Measurements from ENCODE around the gene KPTN. TPM values are rescaled to one million over a fixed set of nuclear protein-coding genes. Genes with fewer than 3 reads are reported as not detected.
A peak's percentile ranks its signal among the peaks of the same experiment; 100 is the strongest.
"Not testable (repeated sequence)": the region's sequence is repeated elsewhere in the genome, so short reads cannot be mapped to it uniquely, and the experiment has no call there.

Gene KPTN
- total RNA-seq, 5 donors from 2014 or later (not counting 1 experiment from before 2014, with no cell fraction given) = 2.8 to 5.8 (median 5.4) TPM

- Mint-ChIP-seq H3K36me3 (peaks cover 10% of the 10 kb centered on the region), H3K4me3 (no peak overlapping the region), H3K27ac (no peak overlapping the region), H3K4me1 (peaks cover 23 to 40% (median 28%) of the 10 kb centered on the region in 3 donors), H3K27me3 (no peaks in the 10 kb centered on the region), H3K9me3 (no peaks in the 10 kb centered on the region)
- ATAC-seq (replicated peaks in 1 of 4) (no peak), DNase-seq (no peak)
- Histone ChIP-seq H3K4me3 (ENCODE audit: control insufficient read depth in 1 of 2, extremely low read depth in 1 of 2, low read length in 1 of 2) (no peak overlapping the region), H3K9me3 (no peaks in the 10 kb centered on the region), H3K27me3 (replicated peaks in 1 of 2; ENCODE audit: control insufficient read depth in 2 of 2, extremely low read depth in 1 of 2, insufficient read depth in 2 of 2, low read length in 1 of 2) (no peaks in the 10 kb centered on the region), H3K36me3 (ENCODE audit: control insufficient read depth in 2 of 2, extremely low read depth in 1 of 2, insufficient read depth in 1 of 2, low read length in 1 of 2) (peaks cover 12 to 39% of the 10 kb centered on the region in 2 donors), H3K4me1 (ENCODE audit: control insufficient read depth in 1 of 2, extremely low read depth in 1 of 2, insufficient read depth in 2 of 2, low read length in 2 of 2) (peaks cover 17 to 34% of the 10 kb centered on the region in 2 experiments), H3K27ac (ENCODE audit: low read length) (no peak overlapping the region)
- CTCF ChIA-PET = no interaction called here
- POLR2A ChIA-PET = no interaction called here
- WGBS (ENCODE audit: insufficient coverage) = 99% methylated on average over 8 of the region's 17 CpGs
These were observed 5.3 kb upstream of the KPTN start for GRCh38 chr19:47489072-47489914.

GRCh38 chr19:47487551-47488515 lies 3.8 kb upstream of the KPTN start:
- H3K4me1 ChIP-seq (ENCODE audit: control insufficient read depth in 1 of 2, extremely low read depth in 1 of 2, insufficient read depth in 2 of 2, low read length in 2 of 2) = peaks cover 20 to 43% of the 10 kb centered on the region in 2 experiments
- DNase-seq (no peak), ATAC-seq (replicated peaks in 1 of 4) (no peak)
- H3K4me3 ChIP-seq (ENCODE audit: control insufficient read depth in 1 of 2, extremely low read depth in 1 of 2, low read length in 1 of 2) = no peak overlapping the region
- ChIA-PET POLR2A (no interaction called here), CTCF (no interaction called here)
- Mint-ChIP-seq H3K9me3 (no peaks in the 10 kb centered on the region), H3K36me3 (peaks cover 6% of the 10 kb centered on the region), H3K4me3 (peak overlapping the region in 1 of 3 donors; percentile 17), H3K27me3 (no peaks in the 10 kb centered on the region), H3K27ac (peak overlapping the region in 1 of 2 donors; percentile 79), H3K4me1 (peaks cover 32 to 45% (median 38%) of the 10 kb centered on the region in 3 donors)
- H3K36me3 ChIP-seq (ENCODE audit: control insufficient read depth in 2 of 2, extremely low read depth in 1 of 2, insufficient read depth in 1 of 2, low read length in 1 of 2) = peaks cover 12 to 30% of the 10 kb centered on the region in 2 donors
- no peak overlapping the region for H3K27ac ChIP-seq (ENCODE audit: low read length)
- WGBS (ENCODE audit: insufficient coverage) = 72% methylated on average over 18 of the region's 19 CpGs
- no peaks in the 10 kb centered on the region for H3K9me3 ChIP-seq
- no peaks in the 10 kb centered on the region for H3K27me3 ChIP-seq (replicated peaks in 1 of 2; ENCODE audit: control insufficient read depth in 2 of 2, extremely low read depth in 1 of 2, insufficient read depth in 2 of 2, low read length in 1 of 2)

GRCh38 chr19:47486900-47487299 lies 2.9 kb upstream of the KPTN start:
- Mint-ChIP-seq H3K4me3 (peak overlapping the region in 1 of 3 donors; percentile 17), H3K27me3 (no peaks in the 10 kb centered on the region), H3K36me3 (peaks cover 6% of the 10 kb centered on the region), H3K9me3 (no peaks in the 10 kb centered on the region), H3K27ac (peak overlapping the region; percentile 55 to 79), H3K4me1 (peaks cover 32 to 45% (median 38%) of the 10 kb centered on the region in 3 donors)
- Histone ChIP-seq H3K27ac (ENCODE audit: low read length) (no peak overlapping the region), H3K36me3 (ENCODE audit: control insufficient read depth in 2 of 2, extremely low read depth in 1 of 2, insufficient read depth in 1 of 2, low read length in 1 of 2) (peaks cover 12 to 25% of the 10 kb centered on the region in 2 donors), H3K27me3 (replicated peaks in 1 of 2; ENCODE audit: control insufficient read depth in 2 of 2, extremely low read depth in 1 of 2, insufficient read depth in 2 of 2, low read length in 1 of 2) (no peaks in the 10 kb centered on the region), H3K4me1 (ENCODE audit: control insufficient read depth in 1 of 2, extremely low read depth in 1 of 2, insufficient read depth in 2 of 2, low read length in 2 of 2) (peaks cover 20 to 43% of the 10 kb centered on the region in 2 experiments), H3K9me3 (no peaks in the 10 kb centered on the region), H3K4me3 (ENCODE audit: control insufficient read depth in 1 of 2, extremely low read depth in 1 of 2, low read length in 1 of 2) (no peak overlapping the region)
- DNase-seq = no peak
- ChIA-PET CTCF (no interaction called here), POLR2A (no interaction called here)
- WGBS (ENCODE audit: insufficient coverage) = 56% methylated on average over 5 of the region's 9 CpGs
- no peak for ATAC-seq (replicated peaks in 1 of 4)

- H3K36me3 ChIP-seq (ENCODE audit: control insufficient read depth in 2 of 2, extremely low read depth in 1 of 2, insufficient read depth in 1 of 2, low read length in 1 of 2) = peaks cover 12 to 23% of the 10 kb centered on the region in 2 donors
- 69% methylated on average over 5 of the region's 13 CpGs for whole genome bisulfite sequencing (ENCODE audit: insufficient coverage)
- Mint-ChIP-seq H3K4me3 (peak overlapping the region in 1 of 3 donors; percentile 17), H3K4me1 (peaks cover 32 to 45% (median 38%) of the 10 kb centered on the region in 3 donors), H3K27ac (peak overlapping the region; percentile 55 to 57)
- DNase-seq; H3K27me3 Mint-ChIP-seq; H3K9me3 Mint-ChIP-seq; CTCF ChIA-PET; ATAC-seq (replicated peaks in 1 of 4); H3K9me3 ChIP-seq; POLR2A ChIA-PET; H3K27me3 ChIP-seq (replicated peaks in 1 of 2; ENCODE audit: control insufficient read depth in 2 of 2, extremely low read depth in 1 of 2, insufficient read depth in 2 of 2, low read length in 1 of 2); H3K4me3 ChIP-seq (ENCODE audit: control insufficient read depth in 1 of 2, extremely low read depth in 1 of 2, low read length in 1 of 2); H3K36me3 Mint-ChIP-seq; H3K27ac ChIP-seq (ENCODE audit: low read length): not testable (repeated sequence)
- peaks cover 20 to 43% of the 10 kb centered on the region in 2 experiments for H3K4me1 ChIP-seq (ENCODE audit: control insufficient read depth in 1 of 2, extremely low read depth in 1 of 2, insufficient read depth in 2 of 2, low read length in 2 of 2)
These were observed 2.2 kb upstream of the KPTN start for GRCh38 chr19:47486220-47486619.

- Mint-ChIP-seq H3K36me3 (peaks cover 6% of the 10 kb centered on the region), H3K27ac (peak overlapping the region; percentile 98 to 99), H3K4me3 (peak overlapping the region; percentile 95 to 97 (median 96)), H3K9me3 (no peaks in the 10 kb centered on the region), H3K4me1 (peaks cover 32 to 45% (median 38%) of the 10 kb centered on the region in 3 donors), H3K27me3 (no peaks in the 10 kb centered on the region)
- no peaks in the 10 kb centered on the region for H3K27me3 ChIP-seq (replicated peaks in 1 of 2; ENCODE audit: control insufficient read depth in 2 of 2, extremely low read depth in 1 of 2, insufficient read depth in 2 of 2, low read length in 1 of 2)
- peak overlapping the region in 1 of 2 donors; percentile 41 for H3K4me3 ChIP-seq (ENCODE audit: control insufficient read depth in 1 of 2, extremely low read depth in 1 of 2, low read length in 1 of 2)
- H3K4me1 ChIP-seq (ENCODE audit: control insufficient read depth in 1 of 2, extremely low read depth in 1 of 2, insufficient read depth in 2 of 2, low read length in 2 of 2) = peaks cover 20 to 43% of the 10 kb centered on the region in 2 experiments
- 69% methylated on average over 4 of the region's 6 CpGs for WGBS (ENCODE audit: insufficient coverage)
- H3K36me3 ChIP-seq (ENCODE audit: control insufficient read depth in 2 of 2, extremely low read depth in 1 of 2, insufficient read depth in 1 of 2, low read length in 1 of 2) = peaks cover 12 to 15% of the 10 kb centered on the region in 2 donors
- no peaks in the 10 kb centered on the region for H3K9me3 ChIP-seq
- H3K27ac ChIP-seq (ENCODE audit: low read length) = no peak overlapping the region
- POLR2A ChIA-PET = no interaction called here
- ATAC-seq (replicated peaks in 1 of 4) = no peak
- no peak for DNase-seq
- CTCF ChIA-PET = interaction anchor here in 1 of 2 donors (0.6 kb wide), 1 partner anchor 52 kb away, joined by 3 read pairs; no protein-coding TSS in a partner anchor
These were observed 1.2 kb upstream of the KPTN start for GRCh38 chr19:47485210-47485609.

GRCh38 chr19:47483200-47483599 lies 819 bp downstream of the KPTN start:
- Histone ChIP-seq H3K9me3 (no peaks in the 10 kb centered on the region), H3K27ac (ENCODE audit: low read length) (no peak overlapping the region), H3K4me3 (ENCODE audit: control insufficient read depth in 1 of 2, extremely low read depth in 1 of 2, low read length in 1 of 2) (peak overlapping the region in 1 of 2 donors; percentile 74), H3K4me1 (ENCODE audit: control insufficient read depth in 1 of 2, extremely low read depth in 1 of 2, insufficient read depth in 2 of 2, low read length in 2 of 2) (peaks cover 20 to 43% of the 10 kb centered on the region in 2 experiments), H3K36me3 (ENCODE audit: control insufficient read depth in 2 of 2, extremely low read depth in 1 of 2, insufficient read depth in 1 of 2, low read length in 1 of 2) (peaks cover 0 to 3% of the 10 kb centered on the region in 2 donors), H3K27me3 (replicated peaks in 1 of 2; ENCODE audit: control insufficient read depth in 2 of 2, extremely low read depth in 1 of 2, insufficient read depth in 2 of 2, low read length in 1 of 2) (no peaks in the 10 kb centered on the region)
- ChIA-PET POLR2A (interaction anchor here in 1 of 2 donors (0.7 kb wide), 1 partner anchor 17 kb away, joined by 3 read pairs; no protein-coding TSS in a partner anchor), CTCF (interaction anchor here in 1 of 2 donors (0.7 to 1.1 kb wide), 4 partner anchors 51 to 134 kb away, joined by 3 to 4 read pairs (median 4); partner anchors contain the start of gene DHX34)
- Mint-ChIP-seq H3K27me3 (no peaks in the 10 kb centered on the region), H3K27ac (peak overlapping the region in 1 of 2 donors; percentile 99), H3K9me3 (no peaks in the 10 kb centered on the region), H3K4me1 (peaks cover 32 to 45% (median 38%) of the 10 kb centered on the region in 3 donors), H3K36me3 (peaks cover 2% of the 10 kb centered on the region), H3K4me3 (peak overlapping the region; percentile 95 to 97 (median 96))
- no peak for DNase-seq
- no peak for ATAC-seq (replicated peaks in 1 of 4)
- 100% methylated on average over 3 of the region's 15 CpGs for WGBS (ENCODE audit: insufficient coverage)

Measured in T-cell (primary cell).